Peyer's patch (tissue), 4 donors: ENCODE results near the gene IRF4. TPM values are rescaled to one million over a fixed set of nuclear protein-coding genes. Genes with fewer than 3 reads are reported as not detected.

Experiments
- DNase-seq, 3 donors: peaks; one replicate each; pipeline ENCODE4 v3.0.0-alpha.2; 2017 to 2019
- H3K27ac ChIP-seq, 4 donors: fragments of 200-600 bp; sonication (generic); one replicate each; pipeline ENCODE4 v1.5.1; 2016 to 2019
- H3K27me3 ChIP-seq, 2 donors: fragments of 200-600 bp; sonication (generic); one replicate each; pipeline ENCODE4 v1.5.1; 2019
- H3K36me3 ChIP-seq, 3 donors: fragments of 200-600 bp; sonication (generic); one replicate each; pipeline ENCODE4 v1.5.1; 2016 to 2019
- H3K4me1 ChIP-seq, 4 donors: fragments of 200-600 bp; sonication (generic); one replicate each; pipeline ENCODE4 v1.5.1; 2016 to 2019
- H3K4me3 ChIP-seq, 4 donors: fragments of 200-600 bp; sonication (generic); 1 replicate in 3 of 4; 2 replicates in 1 of 4; pipeline ENCODE4 v1.5.1; 2016 to 2019; ENCODE audit warnings: mild to moderate bottlenecking in 1 of 4
- H3K9me3 ChIP-seq, 4 donors: fragments of 200-600 bp; sonication (generic); one replicate each; pipeline ENCODE4 v1.5.1; 2016 to 2019; ENCODE audit warnings: mild to moderate bottlenecking in 1 of 4
- POLR2A ChIP-seq, 2 donors: fragments of 450-650 bp; IDR thresholded peaks; one replicate each; pipeline ENCODE4 v1.5.1; 2017; ENCODE audit warnings: antibody characterized with exemption in 2 of 2, mild to moderate bottlenecking in 2 of 2, moderate library complexity in 2 of 2
- total RNA-seq, 4 donors: library from RNA; depleted of rRNA; stranded (reverse); fragments of >200 nt; gene quantifications; one replicate each; pipeline ENCODE4 v1.1.0, GENCODE V29; 2016
- TF ChIP-seq, protein P1 (sequence below), 6 experiments: fragments of 450-650 bp in 4 of 6; fragments of 200-600 bp in 2 of 6; sonication (generic) in 1 of 6; IDR thresholded peaks; one replicate each; pipeline ENCODE4 v1.5.1; 2017 to 2019; ENCODE audit warnings: antibody characterized with exemption in 6 of 6, mild to moderate bottlenecking in 3 of 6, moderate library complexity in 1 of 6

The IRF4 gene
- total RNA-seq, 4 donors from 2014 or later = 0.47 to 57.8 (median 6.9) TPM

DNA sequence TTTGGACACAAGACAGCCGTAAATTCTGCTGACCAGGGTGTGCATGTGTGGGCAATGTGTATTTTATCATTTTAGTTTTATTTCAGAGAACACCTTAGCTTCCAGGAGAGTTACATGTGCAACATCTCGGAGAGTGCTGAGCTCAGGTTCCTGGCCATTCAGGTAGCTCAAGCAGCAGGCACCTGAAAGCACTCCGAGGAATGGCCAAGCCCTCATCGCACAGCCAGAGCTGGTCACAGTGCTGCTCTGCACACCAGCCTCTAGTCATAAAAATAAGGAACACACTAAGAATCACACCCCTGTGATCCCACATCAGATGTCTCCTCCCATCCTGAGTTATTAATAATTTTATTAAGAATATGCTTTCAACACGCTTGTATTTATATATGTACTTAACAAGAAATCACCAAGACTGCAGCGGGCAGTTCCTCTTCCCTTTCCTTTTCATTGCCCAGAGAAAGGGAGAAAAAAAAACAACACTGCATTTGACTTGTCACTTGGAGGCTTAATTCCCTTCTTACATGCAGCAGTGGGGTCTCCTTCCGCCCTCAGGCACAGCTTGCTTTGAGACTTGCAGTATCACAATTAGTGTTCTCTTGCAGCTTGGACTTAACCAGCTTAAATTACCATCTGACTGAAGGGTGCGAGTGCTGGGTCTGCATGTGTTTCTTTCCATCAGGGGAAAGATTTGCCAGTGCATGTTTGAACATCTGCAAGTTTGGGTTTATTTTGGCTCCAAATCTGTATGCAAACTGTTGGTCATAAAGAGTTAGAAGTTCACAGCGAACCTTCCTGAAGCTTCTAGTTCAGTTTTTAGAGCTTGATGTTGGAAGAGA is 36.0 kb upstream of the IRF4 start:
- Histone ChIP-seq H3K27me3 (no peaks in the 10 kb centered on the region), H3K4me1 (peaks cover 0 to 8% (median 0%) of the 10 kb centered on the region in 4 donors), H3K27ac (peak overlapping the region in 1 of 4 donors; percentile 61), H3K4me3 (no peak overlapping the region), H3K36me3 (peaks cover 0 to 10% (median 0%) of the 10 kb centered on the region in 3 donors), H3K9me3 (no peaks in the 10 kb centered on the region)
- TF ChIP-seq, protein P1, sequence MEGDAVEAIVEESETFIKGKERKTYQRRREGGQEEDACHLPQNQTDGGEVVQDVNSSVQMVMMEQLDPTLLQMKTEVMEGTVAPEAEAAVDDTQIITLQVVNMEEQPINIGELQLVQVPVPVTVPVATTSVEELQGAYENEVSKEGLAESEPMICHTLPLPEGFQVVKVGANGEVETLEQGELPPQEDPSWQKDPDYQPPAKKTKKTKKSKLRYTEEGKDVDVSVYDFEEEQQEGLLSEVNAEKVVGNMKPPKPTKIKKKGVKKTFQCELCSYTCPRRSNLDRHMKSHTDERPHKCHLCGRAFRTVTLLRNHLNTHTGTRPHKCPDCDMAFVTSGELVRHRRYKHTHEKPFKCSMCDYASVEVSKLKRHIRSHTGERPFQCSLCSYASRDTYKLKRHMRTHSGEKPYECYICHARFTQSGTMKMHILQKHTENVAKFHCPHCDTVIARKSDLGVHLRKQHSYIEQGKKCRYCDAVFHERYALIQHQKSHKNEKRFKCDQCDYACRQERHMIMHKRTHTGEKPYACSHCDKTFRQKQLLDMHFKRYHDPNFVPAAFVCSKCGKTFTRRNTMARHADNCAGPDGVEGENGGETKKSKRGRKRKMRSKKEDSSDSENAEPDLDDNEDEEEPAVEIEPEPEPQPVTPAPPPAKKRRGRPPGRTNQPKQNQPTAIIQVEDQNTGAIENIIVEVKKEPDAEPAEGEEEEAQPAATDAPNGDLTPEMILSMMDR (IDR thresholded peaks at IDR 0.05) = no peak
- no peak for TF ChIP-seq POLR2A (IDR thresholded peaks at IDR 0.05)
- no peak for DNase-seq

DNA sequence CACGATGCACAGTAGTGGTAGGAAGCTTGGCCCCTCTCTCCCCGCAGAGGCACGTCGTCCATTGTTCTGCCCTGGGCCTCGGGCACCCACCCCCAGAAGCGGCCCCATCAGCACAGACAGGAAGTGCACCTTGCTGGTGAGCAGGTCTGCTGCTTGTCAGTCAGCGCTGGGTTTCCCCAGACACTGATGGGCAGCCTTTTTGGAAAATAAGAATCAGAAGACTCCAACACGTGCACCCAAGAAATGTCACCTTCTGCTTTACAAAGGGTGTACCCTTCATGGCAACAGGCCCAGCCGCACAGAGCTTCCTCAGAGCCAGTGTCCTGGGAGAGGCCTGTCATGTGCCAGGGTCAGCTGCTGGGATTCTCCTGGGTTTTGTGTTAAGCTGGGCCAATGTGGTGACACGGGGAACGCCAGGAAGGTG is 34.7 kb upstream of the IRF4 start:
- DNase-seq = peak in 2 of 3 donors; percentile 67 to 72
- Histone ChIP-seq H3K27ac (peak overlapping the region in 1 of 4 donors; percentile 61), H3K9me3 (no peaks in the 10 kb centered on the region), H3K36me3 (no peaks in the 10 kb centered on the region), H3K27me3 (no peaks in the 10 kb centered on the region), H3K4me3 (no peak overlapping the region), H3K4me1 (peaks cover 0 to 8% (median 0%) of the 10 kb centered on the region in 4 donors)
- TF ChIP-seq, protein P1 (IDR thresholded peaks at IDR 0.05) = no peak
- no peak for TF ChIP-seq POLR2A (IDR thresholded peaks at IDR 0.05)

DNA sequence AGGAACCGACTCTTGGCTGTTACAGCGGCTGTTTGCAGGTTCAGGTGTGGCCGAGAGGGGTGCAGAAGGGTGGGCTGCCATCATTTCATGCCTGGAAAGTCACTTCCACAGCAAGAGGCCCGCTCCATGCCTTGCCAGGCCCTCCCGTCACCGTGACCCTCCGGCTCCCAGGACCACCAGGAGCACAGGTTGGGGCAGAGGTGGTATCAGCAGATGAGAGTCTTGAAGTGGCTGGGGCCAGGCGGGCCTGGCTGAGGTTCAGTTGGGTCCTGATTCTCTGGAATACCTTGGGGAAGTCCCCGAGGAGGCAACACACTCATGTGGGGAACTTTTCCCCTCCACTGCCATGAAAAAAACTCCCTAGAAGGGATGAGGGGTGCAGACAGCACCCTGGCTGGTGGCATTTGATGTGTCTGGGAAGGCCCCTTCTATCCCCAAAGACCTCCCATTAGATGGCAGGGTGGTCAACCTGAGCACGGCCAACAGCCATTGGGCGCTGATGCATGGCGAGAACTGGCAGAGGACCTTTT is 34.2 kb upstream of the IRF4 start:
- H3K4me3 ChIP-seq = no peak overlapping the region
- no peak for TF ChIP-seq POLR2A (IDR thresholded peaks at IDR 0.05)
- TF ChIP-seq, protein P1 (IDR thresholded peaks at IDR 0.05) = no peak
- H3K4me1 ChIP-seq = peaks cover 0 to 8% (median 0%) of the 10 kb centered on the region in 4 donors
- H3K9me3 ChIP-seq = no peaks in the 10 kb centered on the region
- H3K27ac ChIP-seq = peak overlapping the region in 1 of 4 donors; percentile 61
- DNase-seq = no peak
- no peaks in the 10 kb centered on the region for H3K27me3 ChIP-seq
- H3K36me3 ChIP-seq = no peaks in the 10 kb centered on the region

DNA sequence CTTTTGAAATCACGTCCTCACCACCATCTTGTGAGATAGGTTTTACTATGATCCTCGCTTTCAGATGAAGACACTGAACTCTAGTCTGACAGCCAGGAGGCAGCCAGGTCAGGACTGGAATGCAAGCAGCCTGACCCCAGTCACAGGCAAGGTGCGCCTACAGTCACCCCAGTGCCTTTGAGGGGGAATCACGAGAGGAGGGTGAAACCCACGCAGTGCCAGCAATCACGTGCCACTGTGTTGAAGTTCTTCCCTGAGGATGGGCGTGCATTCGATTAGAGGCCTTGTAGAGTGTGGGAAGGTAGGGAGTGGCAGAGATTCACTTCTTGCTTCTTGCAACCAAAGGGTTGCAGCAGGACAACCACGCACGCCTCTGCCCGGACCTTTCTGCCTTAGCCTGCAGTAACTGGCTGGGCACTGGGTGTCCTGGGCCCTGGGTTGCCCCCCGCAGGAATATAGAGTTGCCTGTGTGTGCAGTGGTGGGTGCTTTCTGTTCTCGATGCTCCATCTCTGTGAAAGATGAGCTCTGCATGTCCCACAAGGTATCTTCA is 33.7 kb upstream of the IRF4 start:
- peaks cover 0 to 8% (median 0%) of the 10 kb centered on the region in 4 donors for H3K4me1 ChIP-seq
- no peak for DNase-seq
- no peak overlapping the region for H3K4me3 ChIP-seq
- H3K27ac ChIP-seq = peak overlapping the region in 1 of 4 donors; percentile 61
- H3K9me3 ChIP-seq = no peaks in the 10 kb centered on the region
- TF ChIP-seq POLR2A (IDR thresholded peaks at IDR 0.05) = no peak
- no peaks in the 10 kb centered on the region for H3K27me3 ChIP-seq
- no peaks in the 10 kb centered on the region for H3K36me3 ChIP-seq

DNA sequence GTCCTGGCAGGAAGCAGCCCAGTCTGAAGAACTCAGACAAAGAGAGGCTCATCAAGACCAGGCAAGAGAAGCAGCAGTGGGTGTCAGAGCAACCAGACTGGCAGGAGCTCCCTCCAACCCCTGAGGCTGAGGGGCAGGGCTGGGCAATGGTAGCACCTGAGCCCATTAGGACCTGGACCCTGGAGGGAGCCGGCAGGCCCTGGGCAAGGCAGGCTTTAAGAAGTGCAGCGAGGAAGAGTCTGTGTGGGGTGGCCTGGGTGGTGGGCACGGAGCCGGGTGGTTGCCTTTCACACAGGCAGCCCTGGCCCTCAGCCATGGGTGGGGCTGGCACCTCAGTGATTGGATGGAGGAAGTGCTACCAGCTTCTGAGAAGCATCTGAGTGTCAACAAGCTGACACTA is 33.1 kb upstream of the IRF4 start:
- Histone ChIP-seq H3K4me1 (peaks cover 0 to 8% (median 0%) of the 10 kb centered on the region in 4 donors), H3K27ac (peak overlapping the region in 1 of 4 donors; percentile 61), H3K4me3 (no peak overlapping the region), H3K27me3 (no peaks in the 10 kb centered on the region), H3K36me3 (no peaks in the 10 kb centered on the region), H3K9me3 (no peaks in the 10 kb centered on the region)
- DNase-seq = peak in 1 of 3 donors; percentile 52
- TF ChIP-seq POLR2A (IDR thresholded peaks at IDR 0.05) = no peak
- TF ChIP-seq, protein P1 (IDR thresholded peaks at IDR 0.05) = no peak

DNA sequence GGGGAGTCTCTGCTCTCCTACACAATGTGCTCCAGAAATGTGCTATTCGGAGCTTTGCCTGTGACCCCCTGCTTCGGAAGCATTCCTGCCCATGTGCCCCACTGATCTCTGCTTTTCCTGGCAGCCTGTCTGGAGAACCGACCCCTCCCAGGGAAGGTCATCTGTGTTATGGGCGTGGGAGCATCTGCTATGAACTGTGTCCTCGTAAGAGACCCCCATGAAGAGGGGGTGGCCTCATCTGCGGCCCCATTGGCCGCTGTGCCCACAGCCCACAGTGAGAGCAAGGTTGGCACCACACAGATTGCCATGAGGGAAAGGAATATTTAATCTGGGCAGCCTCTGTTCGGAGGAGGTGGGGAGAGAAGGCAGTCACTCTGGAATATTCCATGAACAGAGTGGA is 32.7 kb upstream of the IRF4 start:
- TF ChIP-seq POLR2A (IDR thresholded peaks at IDR 0.05) = no peak
- TF ChIP-seq, protein P1 (IDR thresholded peaks at IDR 0.05) = no peak
- DNase-seq = no peak
- H3K27me3 ChIP-seq = no peaks in the 10 kb centered on the region
- H3K27ac ChIP-seq = peak overlapping the region in 1 of 4 donors; percentile 61
- no peaks in the 10 kb centered on the region for H3K36me3 ChIP-seq
- H3K9me3 ChIP-seq = peaks cover 0 to 2% (median 0%) of the 10 kb centered on the region in 4 donors
- peaks cover 0 to 8% (median 0%) of the 10 kb centered on the region in 4 donors for H3K4me1 ChIP-seq
- H3K4me3 ChIP-seq = no peak overlapping the region
